GM12878 (cell line): ENCODE results near the gene CACNA1E. TPM values are rescaled to one million over a fixed set of nuclear protein-coding genes. Genes with fewer than 3 reads are reported as not detected.

Experiments
- ATAC-seq: fragments of 200-7000 bp; cut with Tn5 transposase; 3 replicates; pipeline ENCODE4 v1.9.1; 2020; ENCODE audit warnings: mild to moderate bottlenecking, moderate library complexity
- BruUV-seq: library from RNA; stranded (reverse); fragments of 400-500 nt; replicated peaks from 2 replicates; lab custom pipeline; 2021; lab: Mats Ljungman, UMichigan
- CTCF ChIA-PET: fragments of 300-600 bp; sonication (Branson Sonifier 250); formaldehyde crosslinking; extraction: SDS; loops from one replicate; lab custom pipeline; 2021; ENCODE audit warnings: inconsistent platforms; lab: Yijun Ruan, JAX
- POLR2A ChIA-PET: fragments of 350-600 bp; formaldehyde crosslinking; extraction: SDS; loops from one replicate; lab custom pipeline; 2021; ENCODE audit warnings: inconsistent platforms; lab: Charles Lee
- RAD21 ChIA-PET: fragments of 300-600 bp; sonication (Branson Sonifier 250); formaldehyde crosslinking; loops from one replicate; lab custom pipeline; 2023; ENCODE audit warnings: antibody characterized with exemption; ENCODE audit not compliant: unreplicated experiment; lab: Charles Lee
- SMC1A ChIA-PET: fragments of 300-600 bp; sonication (Branson Sonifier 250); formaldehyde crosslinking; loops from one replicate; lab custom pipeline; 2023; ENCODE audit not compliant: unreplicated experiment, uncharacterized antibody; lab: Charles Lee
- DNase-seq: peaks from one replicate; pipeline ENCODE4 v3.0.0-alpha.2; 2011; ENCODE audit warnings: low read depth, low spot score
- FAIRE-seq: peaks from 3 replicates; lab custom pipeline; 2011; peaks lifted over from hg19 to GRCh38; lab: Jason Lieb, UNC
- H2AFZ ChIP-seq: 2 replicates; pipeline ENCODE4 v1.6.0; 2011; ENCODE audit warnings: low read depth, low read length, control low read depth; ENCODE audit not compliant: control insufficient read depth
- H3K27ac ChIP-seq: 2 replicates; pipeline ENCODE4 v1.5.1; 2011; ENCODE audit warnings: control low read depth; ENCODE audit not compliant: control insufficient read depth, insufficient read depth
- H3K27me3 ChIP-seq, 2 experiments: replicated peaks in 1 of 2; 2 replicates each; pipeline versions ENCODE4 v1.6.0 to v1.6.1; 2011; ENCODE audit warnings: low read length in 1 of 2; ENCODE audit not compliant: control insufficient read depth in 2 of 2, insufficient read depth in 2 of 2
- H3K36me3 ChIP-seq, 2 experiments: 2 replicates each; pipeline ENCODE4 v1.5.1; 2011; ENCODE audit warnings: low read length in 1 of 2; ENCODE audit not compliant: control insufficient read depth in 2 of 2, insufficient read depth in 2 of 2
- H3K4me1 ChIP-seq: 2 replicates; pipeline ENCODE4 v1.6.1; 2011; ENCODE audit warnings: mild to moderate bottlenecking, low read length, moderate library complexity, mixed read lengths; ENCODE audit not compliant: control insufficient read depth, insufficient read depth
- H3K4me2 ChIP-seq: 2 replicates; pipeline ENCODE4 v1.6.0; 2011; ENCODE audit warnings: control low read depth; ENCODE audit not compliant: control insufficient read depth, insufficient read depth
- H3K4me3 ChIP-seq: fragments of 200-600 bp; sonication (generic); 2 replicates; pipeline ENCODE4 v1.5.1; 2016
- H3K79me2 ChIP-seq: 2 replicates; pipeline ENCODE4 v1.6.0; 2011; ENCODE audit warnings: low read length; ENCODE audit not compliant: control insufficient read depth, insufficient read depth
- H3K9ac ChIP-seq: 2 replicates; pipeline ENCODE4 v1.8.0; 2011; ENCODE audit warnings: low read length, control low read depth, mixed read lengths; ENCODE audit not compliant: control insufficient read depth, insufficient read depth
- H3K9me3 ChIP-seq: replicated peaks from 3 replicates; pipeline ENCODE4 v1.5.1; 2011; ENCODE audit warnings: mild to moderate bottlenecking, low read length; ENCODE audit not compliant: control insufficient read depth, insufficient read depth
- H4K20me1 ChIP-seq: 2 replicates; pipeline ENCODE4 v1.6.0; 2011; ENCODE audit not compliant: control insufficient read depth, insufficient read depth
- CBX5 ChIP-seq: sonication (generic); IDR thresholded peaks from 2 replicates; pipeline ENCODE4 v1.6.1; 2016; ENCODE audit warnings: low read depth, moderate library complexity, mild to moderate bottlenecking, inconsistent platforms
- CREB1 ChIP-seq: IDR thresholded peaks from 2 replicates; pipeline ENCODE4 v1.6.1; 2012; ENCODE audit warnings: low read depth, mild to moderate bottlenecking, inconsistent platforms
- E2F4 ChIP-seq: IDR thresholded peaks from 2 replicates; pipeline ENCODE4 v1.6.1; 2012; ENCODE audit warnings: low read depth, low read length, improper control_type of control experiment
- MYB ChIP-seq: fragments of 150-350 bp; IDR thresholded peaks from 2 replicates; pipeline ENCODE4 v1.6.1; 2014; ENCODE audit warnings: mild to moderate bottlenecking, low read depth, low read length, borderline replicate concordance
- NRF1 ChIP-seq: conservative IDR thresholded peaks from 2 replicates; pipeline ENCODE4 v1.6.1; 2011; ENCODE audit warnings: mild to moderate bottlenecking, low read depth, low read length, improper control_type of control experiment
- POLR2AphosphoS2 ChIP-seq: IDR thresholded peaks from 2 replicates; pipeline ENCODE4 v1.6.1; 2011; ENCODE audit warnings: low read depth, mild to moderate bottlenecking, low read length, improper control_type of control experiment, moderate library complexity
- PRDM15 ChIP-seq: fragments of 450-650 bp; formaldehyde crosslinking; IDR thresholded peaks from 2 replicates; pipeline ENCODE4 v1.4.0; 2020; ENCODE audit warnings: mild to moderate bottlenecking, moderate library complexity
- WGBS: methylation state at CpG from one replicate; pipeline ENCODE4 v1.1.6; 2016; ENCODE audit warnings: low lambda C conversion rate; ENCODE audit not compliant: insufficient replicate concordance, insufficient coverage; ENCODE audit errors: missing lambda C conversion rate; 5-methylcytosine and 5-hydroxymethylcytosine counted together
- in situ Hi-C: fragments of 300-500 bp; cut with MboI; formaldehyde crosslinking; loops from 9 replicates; pipeline ENCODE4 v1.14.3; 2018; ENCODE audit warnings: mixed read lengths
- intact Hi-C: fragments of 100-400 bp; cut with micrococcal nuclease; formaldehyde crosslinking; loops from one replicate; pipeline ENCODE4 v1.14.2; 2022; ENCODE audit not compliant: unreplicated experiment
- polyA plus RNA-seq, 11 experiments: library from polyadenylated mRNA; depleted of rRNA in 4 of 11; unstranded in 6 of 11; stranded (reverse) in 5 of 11; fragments of >200 nt; fragmentation: Nextera tagmentation in 4 of 11; fragmentation: Illumina TruSeq in 1 of 11; extraction: Ambion mirVana in 4 of 11; extraction: Trizol in 1 of 11; gene quantifications; 1 replicate in 1 of 11; 2 replicates in 10 of 11; pipeline versions ENCODE4 v1.2.1 to v1.2.3, GENCODE V29; 2011 to 2016; ENCODE audit warnings: inconsistent platforms in 2 of 11, missing spikeins in 2 of 11, low read depth in 1 of 11
- total RNA-seq, 4 experiments: library from RNA; depleted of rRNA in 3 of 4; stranded (reverse); fragments of >200 nt in 3 of 4; fragmentation: Illumina TruSeq in 1 of 4; extraction: Trizol in 1 of 4; gene quantifications; 2 replicates each; pipeline versions ENCODE4 v1.2.1 to v1.2.3, GENCODE V29; 2013 to 2021
- TF ChIP-seq, protein P1 (sequence below): fragments of 450-650 bp; IDR thresholded peaks from 2 replicates; pipeline ENCODE4 v1.6.1; 2017; ENCODE audit warnings: mild to moderate bottlenecking, moderate library complexity

CACNA1E gene
- total and polyA plus RNA-seq, 10 of the 15 experiments (the other 5 are each of a cell fraction or from before 2014, with no cell fraction given): 0.57 to 22.0 (median 8.5) TPM

- no peaks in the 10 kb centered on the region for H3K36me3 ChIP-seq
- SMC1A ChIA-PET: no interaction called here
- 0% methylated on average over 1 of the region's 1 CpG for WGBS
- DNase-seq: no peak
- no peak overlapping the region for H3K4me2 ChIP-seq
- no peak overlapping the region for H3K9ac ChIP-seq
- no TSS peak for BruUV-seq
- H2AFZ ChIP-seq: no peak overlapping the region
- no peak for ATAC-seq
- H4K20me1 ChIP-seq: no peaks in the 10 kb centered on the region
- H3K4me3 ChIP-seq: no peak overlapping the region
- H3K9me3 ChIP-seq: no peaks in the 10 kb centered on the region
- H3K27me3 ChIP-seq: no peaks in the 10 kb centered on the region
- CTCF ChIA-PET: no interaction called here
- intact Hi-C loops (no loop called here), in situ Hi-C loops (no loop called here)
- POLR2A ChIA-PET: no interaction called here
- TF ChIP-seq MYB (no peak), E2F4 (no peak), POLR2AphosphoS2 (no peak), NRF1 (no peak), CREB1 (no peak), CBX5 (no peak), PRDM15 (no peak)
- TF ChIP-seq, protein P1, sequence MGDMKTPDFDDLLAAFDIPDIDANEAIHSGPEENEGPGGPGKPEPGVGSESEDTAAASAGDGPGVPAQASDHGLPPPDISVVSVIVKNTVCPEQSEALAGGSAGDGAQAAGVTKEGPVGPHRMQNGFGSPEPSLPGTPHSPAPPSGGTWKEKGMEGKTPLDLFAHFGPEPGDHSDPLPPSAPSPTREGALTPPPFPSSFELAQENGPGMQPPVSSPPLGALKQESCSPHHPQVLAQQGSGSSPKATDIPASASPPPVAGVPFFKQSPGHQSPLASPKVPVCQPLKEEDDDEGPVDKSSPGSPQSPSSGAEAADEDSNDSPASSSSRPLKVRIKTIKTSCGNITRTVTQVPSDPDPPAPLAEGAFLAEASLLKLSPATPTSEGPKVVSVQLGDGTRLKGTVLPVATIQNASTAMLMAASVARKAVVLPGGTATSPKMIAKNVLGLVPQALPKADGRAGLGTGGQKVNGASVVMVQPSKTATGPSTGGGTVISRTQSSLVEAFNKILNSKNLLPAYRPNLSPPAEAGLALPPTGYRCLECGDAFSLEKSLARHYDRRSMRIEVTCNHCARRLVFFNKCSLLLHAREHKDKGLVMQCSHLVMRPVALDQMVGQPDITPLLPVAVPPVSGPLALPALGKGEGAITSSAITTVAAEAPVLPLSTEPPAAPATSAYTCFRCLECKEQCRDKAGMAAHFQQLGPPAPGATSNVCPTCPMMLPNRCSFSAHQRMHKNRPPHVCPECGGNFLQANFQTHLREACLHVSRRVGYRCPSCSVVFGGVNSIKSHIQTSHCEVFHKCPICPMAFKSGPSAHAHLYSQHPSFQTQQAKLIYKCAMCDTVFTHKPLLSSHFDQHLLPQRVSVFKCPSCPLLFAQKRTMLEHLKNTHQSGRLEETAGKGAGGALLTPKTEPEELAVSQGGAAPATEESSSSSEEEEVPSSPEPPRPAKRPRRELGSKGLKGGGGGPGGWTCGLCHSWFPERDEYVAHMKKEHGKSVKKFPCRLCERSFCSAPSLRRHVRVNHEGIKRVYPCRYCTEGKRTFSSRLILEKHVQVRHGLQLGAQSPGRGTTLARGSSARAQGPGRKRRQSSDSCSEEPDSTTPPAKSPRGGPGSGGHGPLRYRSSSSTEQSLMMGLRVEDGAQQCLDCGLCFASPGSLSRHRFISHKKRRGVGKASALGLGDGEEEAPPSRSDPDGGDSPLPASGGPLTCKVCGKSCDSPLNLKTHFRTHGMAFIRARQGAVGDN: no peak
- no peaks in the 10 kb centered on the region for H3K4me1 ChIP-seq
- H3K27ac ChIP-seq: no peak overlapping the region
- FAIRE-seq: no peak
- RAD21 ChIA-PET: no interaction called here
- H3K79me2 ChIP-seq: no peaks in the 10 kb centered on the region
These were observed 372.1 kb downstream of the CACNA1E start for GRCh38 chr1:181855380-181855779.
